HEK293 (cell line): ENCODE results near the gene GIT1.

Experiments
- KLF1 ChIP-seq: fragments of 450-650 bp; formaldehyde crosslinking; IDR thresholded peaks from 2 replicates; pipeline ENCODE4 v1.5.1; 2016; ENCODE audit warnings: missing biosample characterization, missing genetic modification characterization
- KLF16 ChIP-seq: fragments of 450-650 bp; formaldehyde crosslinking; IDR thresholded peaks from 2 replicates; pipeline ENCODE4 v1.5.1; 2017; ENCODE audit warnings: missing biosample characterization, missing genetic modification characterization
- PATZ1 ChIP-seq: fragments of 450-650 bp; formaldehyde crosslinking; IDR thresholded peaks from 2 replicates; pipeline ENCODE4 v1.5.1; 2016; ENCODE audit warnings: missing biosample characterization, missing genetic modification characterization
- SCRT1 ChIP-seq: fragments of 450-650 bp; formaldehyde crosslinking; IDR thresholded peaks from 2 replicates; pipeline ENCODE4 v1.5.1; 2016; ENCODE audit warnings: missing biosample characterization, missing genetic modification characterization, borderline replicate concordance
- SP3 ChIP-seq: fragments of 450-650 bp; formaldehyde crosslinking; IDR thresholded peaks from 2 replicates; pipeline ENCODE4 v1.5.1; 2016; ENCODE audit warnings: missing biosample characterization, missing genetic modification characterization
- TSHZ1 ChIP-seq: fragments of 450-650 bp; formaldehyde crosslinking; IDR thresholded peaks from 2 replicates; pipeline ENCODE4 v1.5.1; 2016; ENCODE audit warnings: missing biosample characterization, missing genetic modification characterization, borderline replicate concordance
- ZFP3 ChIP-seq: fragments of 450-650 bp; formaldehyde crosslinking; IDR thresholded peaks from 2 replicates; pipeline ENCODE4 v1.5.1; 2016; ENCODE audit warnings: low read depth, missing biosample characterization, missing genetic modification characterization
- ZFP41 ChIP-seq: fragments of 450-650 bp; formaldehyde crosslinking; IDR thresholded peaks from 2 replicates; pipeline ENCODE4 v1.5.1; 2016; ENCODE audit warnings: missing biosample characterization, missing genetic modification characterization, borderline replicate concordance
- ZNF10 ChIP-seq: fragments of 450-650 bp; formaldehyde crosslinking; IDR thresholded peaks from 2 replicates; pipeline ENCODE4 v1.5.1; 2017; ENCODE audit warnings: missing biosample characterization, missing genetic modification characterization
- ZNF121 ChIP-seq: fragments of 450-650 bp; formaldehyde crosslinking; IDR thresholded peaks from 2 replicates; pipeline ENCODE4 v1.5.1; 2016; ENCODE audit warnings: missing biosample characterization, missing genetic modification characterization
- ZNF140 ChIP-seq: fragments of 450-650 bp; formaldehyde crosslinking; IDR thresholded peaks from 2 replicates; pipeline ENCODE4 v1.5.1; 2016; ENCODE audit warnings: missing biosample characterization, missing genetic modification characterization
- ZNF169 ChIP-seq: fragments of 450-650 bp; formaldehyde crosslinking; IDR thresholded peaks from 2 replicates; pipeline ENCODE4 v1.5.1; 2016; ENCODE audit warnings: missing biosample characterization, missing genetic modification characterization
- ZNF184 ChIP-seq: fragments of 450-650 bp; IDR thresholded peaks from 2 replicates; pipeline ENCODE4 v1.5.1; 2018; ENCODE audit warnings: missing biosample characterization, mild to moderate bottlenecking, missing genetic modification characterization
- ZNF223 ChIP-seq: fragments of 450-650 bp; formaldehyde crosslinking; IDR thresholded peaks from 2 replicates; pipeline ENCODE4 v1.5.1; 2016; ENCODE audit warnings: missing biosample characterization, missing genetic modification characterization
- ZNF354C ChIP-seq: fragments of 450-650 bp; formaldehyde crosslinking; IDR thresholded peaks from 2 replicates; pipeline ENCODE4 v1.5.1; 2016; ENCODE audit warnings: missing biosample characterization, missing genetic modification characterization, low read depth, borderline replicate concordance
- ZNF366 ChIP-seq: fragments of 450-650 bp; formaldehyde crosslinking; conservative IDR thresholded peaks from 2 replicates; pipeline ENCODE4 v1.5.1; 2016; ENCODE audit warnings: missing biosample characterization, missing genetic modification characterization
- ZNF423 ChIP-seq: fragments of 450-650 bp; formaldehyde crosslinking; IDR thresholded peaks from 2 replicates; pipeline ENCODE4 v1.5.1; 2016; ENCODE audit warnings: missing biosample characterization, missing genetic modification characterization
- ZNF473 ChIP-seq: fragments of 450-650 bp; formaldehyde crosslinking; IDR thresholded peaks from 2 replicates; pipeline ENCODE4 v1.5.1; 2017; ENCODE audit warnings: missing biosample characterization, missing genetic modification characterization
- ZNF529 ChIP-seq: fragments of 450-650 bp; formaldehyde crosslinking; IDR thresholded peaks from 2 replicates; pipeline ENCODE4 v1.5.1; 2017; ENCODE audit warnings: missing genetic modification characterization, missing biosample characterization; ENCODE audit not compliant: insufficient replicate concordance
- ZNF621 ChIP-seq: fragments of 450-650 bp; formaldehyde crosslinking; IDR thresholded peaks from 2 replicates; pipeline ENCODE4 v1.5.1; 2017; ENCODE audit warnings: missing biosample characterization, missing genetic modification characterization
- ZNF664 ChIP-seq: fragments of 450-650 bp; formaldehyde crosslinking; IDR thresholded peaks from 2 replicates; pipeline ENCODE4 v1.5.1; 2016; ENCODE audit warnings: missing biosample characterization, missing genetic modification characterization
- ZNF701 ChIP-seq: fragments of 450-650 bp; formaldehyde crosslinking; IDR thresholded peaks from 2 replicates; pipeline ENCODE4 v1.5.1; 2016; ENCODE audit warnings: missing biosample characterization, missing genetic modification characterization
- ZNF785 ChIP-seq: fragments of 450-650 bp; formaldehyde crosslinking; IDR thresholded peaks from 2 replicates; pipeline ENCODE4 v1.5.1; 2016; ENCODE audit warnings: missing biosample characterization, missing genetic modification characterization
- ZSCAN16 ChIP-seq: fragments of 450-650 bp; formaldehyde crosslinking; IDR thresholded peaks from 2 replicates; pipeline ENCODE4 v1.5.1; 2016; ENCODE audit warnings: missing biosample characterization, missing genetic modification characterization
- TF ChIP-seq, protein P1 (sequence below): fragments of 450-650 bp; formaldehyde crosslinking; IDR thresholded peaks from 2 replicates; pipeline ENCODE4; 2016; ENCODE audit warnings: missing biosample characterization, missing genetic modification characterization
- TF ChIP-seq, protein P2 (sequence below): fragments of 450-650 bp; formaldehyde crosslinking; IDR thresholded peaks from 2 replicates; pipeline ENCODE4 v1.5.1; 2016; ENCODE audit warnings: missing biosample characterization, missing genetic modification characterization
- TF ChIP-seq, protein P3 (sequence below): fragments of 450-650 bp; formaldehyde crosslinking; conservative IDR thresholded peaks from 2 replicates; pipeline ENCODE4 v1.5.1; 2016; ENCODE audit warnings: low read depth, missing biosample characterization, missing genetic modification characterization

The GIT1 gene

DNA sequence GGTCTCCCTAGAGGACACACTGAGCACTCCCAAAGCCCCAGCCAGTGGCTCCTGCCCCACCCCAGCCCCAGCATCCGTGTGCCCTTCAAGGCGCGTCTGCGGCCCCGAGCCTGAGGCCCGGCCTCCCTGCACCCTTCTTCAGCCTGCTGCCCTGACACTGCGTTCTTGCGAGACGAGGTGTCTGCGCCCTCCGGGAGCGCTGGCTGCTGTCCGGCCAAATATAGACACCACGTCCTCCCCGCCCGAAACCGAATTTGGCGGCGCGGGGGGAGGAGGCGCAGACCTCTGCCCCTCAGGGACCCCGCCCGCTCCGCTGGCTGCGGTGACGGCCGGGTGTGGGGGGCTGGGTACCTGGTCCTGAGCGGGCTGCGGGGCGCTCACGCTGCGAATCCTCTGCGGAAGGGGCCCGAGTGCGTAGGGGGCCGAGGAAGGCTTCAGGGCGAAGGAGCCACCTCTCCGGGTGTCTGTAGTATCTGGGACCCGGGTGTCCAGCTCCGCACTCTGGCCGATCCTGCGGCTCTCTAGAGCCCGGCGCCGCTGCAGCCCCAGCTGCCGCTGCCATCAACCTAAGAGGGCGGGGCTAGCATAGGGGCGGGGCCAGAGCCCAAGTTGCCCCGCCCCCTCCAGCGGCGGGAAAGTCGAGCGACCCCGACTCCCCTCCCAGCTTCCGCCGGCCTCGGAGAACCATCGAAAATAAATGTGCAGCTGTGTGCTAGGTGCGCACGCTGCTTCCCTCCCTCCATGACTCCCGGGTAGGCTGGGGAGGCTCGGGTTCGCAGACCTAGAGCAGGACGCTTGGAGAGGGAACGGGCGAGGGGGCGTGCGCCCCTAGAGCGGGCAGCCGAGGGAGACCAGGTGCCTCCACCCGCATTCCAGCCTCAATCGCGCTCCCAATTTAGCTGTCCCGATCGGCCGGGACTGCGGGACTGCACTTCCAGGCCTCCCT, 33.2 kb upstream of the GIT1 start, which contains the start of gene CORO6 (continued):
- TF ChIP-seq TSHZ1 (tag by site-specific recombination) (no peak), ZNF140 (tag by site-specific recombination) (no peak), ZNF169 (no peak), PATZ1 (tag by site-specific recombination) (peak; percentile 52; the same call in 1 of the 2 replicates), ZNF664 (tag by site-specific recombination) (no peak), SP3 (peak; percentile 89), ZNF621 (tag by site-specific recombination) (no peak), ZNF701 (tag by site-specific recombination) (no peak), ZSCAN16 (tag by site-specific recombination) (no peak), ZFP41 (tag by site-specific recombination) (no peak), ZNF529 (tag by site-specific recombination) (no peak), ZNF10 (tag by site-specific recombination) (no peak), ZNF121 (tag by site-specific recombination) (no peak), ZNF473 (tag by site-specific recombination) (no peak), KLF1 (tag by site-specific recombination) (peak; percentile 55; the same call in 1 of the 2 replicates), ZNF354C (tag by site-specific recombination) (no peak), SCRT1 (tag by site-specific recombination) (no peak), ZNF184 (tag by site-specific recombination) (0 out of 2 replicates have a peak, but pooled peaks have one; percentile 9), ZFP3 (tag by site-specific recombination) (no peak), ZNF223 (tag by site-specific recombination) (no peak), ZNF423 (tag by site-specific recombination) (no peak), ZNF785 (no peak), KLF16 (tag by site-specific recombination) (peak; percentile 75; the same call in 1 of the 2 replicates), ZNF366 (tag by site-specific recombination) (0 out of 2 replicates have a peak, but pooled peaks have one; percentile 18)
- TF ChIP-seq, protein P1, sequence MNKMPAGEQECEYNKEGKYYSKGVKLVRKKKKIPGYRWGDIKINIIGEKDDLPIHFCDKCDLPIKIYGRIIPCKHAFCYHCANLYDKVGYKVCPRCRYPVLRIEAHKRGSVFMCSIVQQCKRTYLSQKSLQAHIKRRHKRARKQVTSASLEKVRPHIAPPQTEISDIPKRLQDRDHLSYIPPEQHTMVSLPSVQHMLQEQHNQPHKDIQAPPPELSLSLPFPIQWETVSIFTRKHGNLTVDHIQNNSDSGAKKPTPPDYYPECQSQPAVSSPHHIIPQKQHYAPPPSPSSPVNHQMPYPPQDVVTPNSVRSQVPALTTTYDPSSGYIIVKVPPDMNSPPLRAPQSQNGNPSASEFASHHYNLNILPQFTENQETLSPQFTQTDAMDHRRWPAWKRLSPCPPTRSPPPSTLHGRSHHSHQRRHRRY (tag by site-specific recombination): no peak
- TF ChIP-seq, protein P2, sequence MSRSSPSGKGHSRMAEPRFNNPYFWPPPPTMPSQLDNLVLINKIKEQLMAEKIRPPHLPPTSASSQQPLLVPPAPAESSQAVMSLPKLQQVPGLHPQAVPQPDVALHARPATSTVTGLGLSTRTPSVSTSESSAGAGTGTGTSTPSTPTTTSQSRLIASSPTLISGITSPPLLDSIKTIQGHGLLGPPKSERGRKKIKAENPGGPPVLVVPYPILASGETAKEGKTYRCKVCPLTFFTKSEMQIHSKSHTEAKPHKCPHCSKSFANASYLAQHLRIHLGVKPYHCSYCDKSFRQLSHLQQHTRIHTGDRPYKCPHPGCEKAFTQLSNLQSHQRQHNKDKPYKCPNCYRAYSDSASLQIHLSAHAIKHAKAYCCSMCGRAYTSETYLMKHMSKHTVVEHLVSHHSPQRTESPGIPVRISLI: no peak
- TF ChIP-seq, protein P3, sequence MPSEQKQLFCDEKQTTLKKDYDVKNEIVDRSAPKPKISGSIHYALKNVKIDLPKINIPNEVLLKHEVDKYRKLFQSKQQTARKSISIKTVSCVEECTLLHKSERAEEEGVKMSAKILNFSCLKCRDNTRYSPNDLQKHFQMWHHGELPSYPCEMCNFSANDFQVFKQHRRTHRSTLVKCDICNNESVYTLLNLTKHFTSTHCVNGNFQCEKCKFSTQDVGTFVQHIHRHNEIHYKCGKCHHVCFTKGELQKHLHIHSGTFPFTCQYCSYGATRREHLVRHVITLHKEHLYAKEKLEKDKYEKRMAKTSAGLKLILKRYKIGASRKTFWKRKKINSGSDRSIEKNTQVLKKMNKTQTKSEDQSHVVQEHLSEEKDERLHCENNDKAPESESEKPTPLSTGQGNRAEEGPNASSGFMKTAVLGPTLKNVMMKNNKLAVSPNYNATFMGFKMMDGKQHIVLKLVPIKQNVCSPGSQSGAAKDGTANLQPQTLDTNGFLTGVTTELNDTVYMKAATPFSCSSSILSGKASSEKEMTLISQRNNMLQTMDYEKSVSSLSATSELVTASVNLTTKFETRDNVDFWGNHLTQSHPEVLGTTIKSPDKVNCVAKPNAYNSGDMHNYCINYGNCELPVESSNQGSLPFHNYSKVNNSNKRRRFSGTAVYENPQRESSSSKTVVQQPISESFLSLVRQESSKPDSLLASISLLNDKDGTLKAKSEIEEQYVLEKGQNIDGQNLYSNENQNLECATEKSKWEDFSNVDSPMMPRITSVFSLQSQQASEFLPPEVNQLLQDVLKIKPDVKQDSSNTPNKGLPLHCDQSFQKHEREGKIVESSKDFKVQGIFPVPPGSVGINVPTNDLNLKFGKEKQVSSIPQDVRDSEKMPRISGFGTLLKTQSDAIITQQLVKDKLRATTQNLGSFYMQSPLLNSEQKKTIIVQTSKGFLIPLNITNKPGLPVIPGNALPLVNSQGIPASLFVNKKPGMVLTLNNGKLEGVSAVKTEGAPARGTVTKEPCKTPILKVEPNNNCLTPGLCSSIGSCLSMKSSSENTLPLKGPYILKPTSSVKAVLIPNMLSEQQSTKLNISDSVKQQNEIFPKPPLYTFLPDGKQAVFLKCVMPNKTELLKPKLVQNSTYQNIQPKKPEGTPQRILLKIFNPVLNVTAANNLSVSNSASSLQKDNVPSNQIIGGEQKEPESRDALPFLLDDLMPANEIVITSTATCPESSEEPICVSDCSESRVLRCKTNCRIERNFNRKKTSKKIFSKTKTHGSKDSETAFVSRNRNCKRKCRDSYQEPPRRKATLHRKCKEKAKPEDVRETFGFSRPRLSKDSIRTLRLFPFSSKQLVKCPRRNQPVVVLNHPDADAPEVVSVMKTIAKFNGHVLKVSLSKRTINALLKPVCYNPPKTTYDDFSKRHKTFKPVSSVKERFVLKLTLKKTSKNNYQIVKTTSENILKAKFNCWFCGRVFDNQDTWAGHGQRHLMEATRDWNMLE: peak; percentile 21; the same call in 1 of the 2 replicates
